ENCODE measurements around the gene PLK5.
"Not testable (repeated sequence)": the region's sequence is repeated elsewhere in the genome, so short reads cannot be mapped to it uniquely, and the experiment has no call there.

Gene PLK5

DNA sequence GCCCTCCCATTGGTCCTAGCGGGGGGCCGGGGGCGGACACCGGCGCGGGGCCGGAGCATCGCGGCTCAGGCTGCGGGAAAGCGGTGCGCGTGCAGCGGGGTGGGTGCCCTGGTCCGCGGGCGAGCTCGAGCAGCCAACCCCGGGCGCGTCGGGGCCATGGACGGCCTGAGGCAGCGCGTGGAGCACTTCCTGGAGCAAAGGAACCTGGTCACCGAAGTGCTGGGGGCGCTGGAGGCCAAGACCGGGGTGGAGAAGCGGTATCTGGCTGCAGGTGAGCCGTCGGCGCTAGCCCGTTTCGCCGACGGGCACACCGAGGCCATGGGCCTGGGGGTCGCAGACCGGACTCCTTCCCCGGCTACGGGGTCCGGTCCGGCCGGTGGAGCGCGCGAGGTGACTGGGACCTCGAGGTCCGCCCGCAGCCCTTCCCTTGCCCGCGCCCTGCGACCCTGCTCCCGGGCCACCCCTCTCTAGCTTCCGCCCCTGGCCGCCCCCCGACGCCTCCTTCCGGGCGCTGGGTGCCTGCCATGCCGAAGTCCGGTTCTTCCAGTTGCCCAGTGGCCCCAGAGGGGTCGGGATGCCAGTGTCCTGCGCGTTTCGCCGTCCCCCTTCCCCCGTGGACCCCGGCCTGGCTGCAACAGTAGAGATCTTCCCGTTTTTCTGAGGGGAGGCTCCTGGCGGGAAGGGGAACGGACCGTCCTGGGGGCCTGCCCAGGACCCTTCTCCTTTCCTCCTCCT, 32.6 kb upstream of the PLK5 start, which contains the start of gene REEP6:
REEP6 (plus strand) TSS at position 68 of the 735 bp plus-strand sequence; CDS start at position 157, 89 bp downstream.
- DNase-seq (ENCODE audit: low read depth) = no peak

GRCh38 chr19:1491849-1492170, 32.1 kb upstream of the PLK5 start:
- no peak for DNase-seq (ENCODE audit: low read depth)

DNA sequence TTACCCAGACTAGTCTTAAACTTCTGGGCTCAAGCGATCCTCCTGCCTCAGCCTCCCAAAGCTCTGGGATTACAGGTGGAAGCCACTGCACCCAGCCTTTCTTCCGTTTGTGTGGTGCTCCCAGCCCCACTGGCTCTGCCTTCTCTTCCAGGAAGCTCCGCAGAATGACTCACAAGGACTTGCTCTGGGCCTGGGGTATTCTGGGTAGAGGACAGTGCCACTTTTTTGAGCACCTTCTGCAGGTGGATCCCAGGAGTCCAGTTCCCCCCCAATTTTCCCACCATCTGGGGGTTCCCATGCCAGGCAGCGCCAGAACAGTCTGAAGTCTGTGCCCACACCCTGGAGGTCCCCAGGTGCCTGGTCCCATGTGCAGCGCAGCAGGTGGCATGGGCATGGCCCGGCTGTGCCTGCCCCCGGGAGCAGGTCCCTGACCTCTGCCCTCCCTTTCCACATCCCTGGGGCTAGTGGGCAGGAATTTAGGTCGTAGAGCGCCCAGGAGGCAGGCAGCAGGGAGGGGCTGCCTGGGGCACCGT, 31.3 kb upstream of the PLK5 start:
- DNase-seq (ENCODE audit: low read depth) = no peak

DNA sequence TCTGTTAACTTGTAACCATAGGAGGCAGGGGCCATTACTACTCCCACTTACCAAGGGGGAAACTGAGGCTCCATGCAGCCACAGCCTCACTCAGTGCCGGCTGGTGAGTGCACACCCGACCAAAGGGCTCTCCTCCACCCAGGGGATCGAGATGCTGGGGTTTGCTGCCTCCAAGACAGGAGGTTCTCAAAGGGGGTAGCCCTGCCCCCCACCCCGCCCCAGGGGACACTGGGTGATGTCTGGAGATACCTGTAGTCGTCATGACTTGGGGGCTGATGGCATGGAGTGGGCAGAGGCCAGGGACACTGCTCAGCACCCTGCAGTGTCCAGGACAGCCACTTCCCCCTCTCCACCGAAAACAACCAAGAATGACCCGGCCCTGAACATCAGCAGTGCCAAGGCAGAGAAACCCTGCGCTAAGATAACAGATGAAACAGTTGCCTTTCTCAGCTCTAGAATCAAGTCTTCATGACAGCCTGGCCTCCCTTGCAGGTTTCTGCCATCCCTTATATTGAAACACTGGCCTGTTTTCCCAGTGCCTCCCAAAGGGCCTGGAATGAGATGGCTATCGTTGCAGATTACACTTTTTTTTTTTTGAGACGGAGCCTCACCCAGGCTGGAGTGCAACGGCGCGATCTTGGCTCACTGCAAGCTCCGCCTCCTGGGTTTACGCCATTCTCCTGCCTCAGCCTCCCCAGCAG, 29.6 kb upstream of the PLK5 start:
- DNase-seq (ENCODE audit: low read depth) = no peak

DNA sequence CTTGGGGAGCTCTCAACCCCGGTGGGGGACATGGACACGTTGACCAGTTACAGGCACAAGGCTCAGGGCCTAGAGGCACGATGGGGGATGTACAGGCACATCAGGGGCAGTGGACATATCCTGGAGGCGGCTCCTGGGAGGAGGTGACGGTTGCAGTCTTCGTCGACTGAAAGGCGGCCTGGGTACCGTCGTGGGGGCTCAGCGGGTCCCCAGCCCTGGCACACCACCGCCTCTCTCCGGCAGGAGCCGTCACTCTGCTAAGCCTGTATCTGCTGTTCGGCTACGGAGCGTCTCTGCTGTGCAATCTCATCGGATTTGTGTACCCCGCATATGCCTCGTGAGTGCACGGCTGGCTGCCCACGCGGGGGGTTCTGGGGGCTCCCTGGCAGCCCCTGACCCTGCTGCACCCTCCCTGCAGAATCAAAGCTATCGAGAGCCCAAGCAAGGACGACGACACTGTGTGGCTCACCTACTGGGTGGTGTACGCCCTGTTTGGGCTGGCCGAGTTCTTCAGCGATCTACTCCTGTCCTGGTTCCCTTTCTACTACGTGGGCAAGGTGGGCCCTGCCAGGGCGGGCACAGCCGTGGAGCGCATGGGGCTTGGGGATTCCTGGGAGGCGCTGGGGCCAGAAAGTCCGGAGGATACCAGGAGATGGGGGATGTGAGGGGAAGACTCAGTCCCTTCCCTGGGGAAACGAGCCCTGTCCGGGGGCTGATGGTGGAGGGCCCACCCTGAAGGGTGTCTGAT, 28.7 kb upstream of the PLK5 start:
- DNase-seq (ENCODE audit: low read depth) = no peak

DNA sequence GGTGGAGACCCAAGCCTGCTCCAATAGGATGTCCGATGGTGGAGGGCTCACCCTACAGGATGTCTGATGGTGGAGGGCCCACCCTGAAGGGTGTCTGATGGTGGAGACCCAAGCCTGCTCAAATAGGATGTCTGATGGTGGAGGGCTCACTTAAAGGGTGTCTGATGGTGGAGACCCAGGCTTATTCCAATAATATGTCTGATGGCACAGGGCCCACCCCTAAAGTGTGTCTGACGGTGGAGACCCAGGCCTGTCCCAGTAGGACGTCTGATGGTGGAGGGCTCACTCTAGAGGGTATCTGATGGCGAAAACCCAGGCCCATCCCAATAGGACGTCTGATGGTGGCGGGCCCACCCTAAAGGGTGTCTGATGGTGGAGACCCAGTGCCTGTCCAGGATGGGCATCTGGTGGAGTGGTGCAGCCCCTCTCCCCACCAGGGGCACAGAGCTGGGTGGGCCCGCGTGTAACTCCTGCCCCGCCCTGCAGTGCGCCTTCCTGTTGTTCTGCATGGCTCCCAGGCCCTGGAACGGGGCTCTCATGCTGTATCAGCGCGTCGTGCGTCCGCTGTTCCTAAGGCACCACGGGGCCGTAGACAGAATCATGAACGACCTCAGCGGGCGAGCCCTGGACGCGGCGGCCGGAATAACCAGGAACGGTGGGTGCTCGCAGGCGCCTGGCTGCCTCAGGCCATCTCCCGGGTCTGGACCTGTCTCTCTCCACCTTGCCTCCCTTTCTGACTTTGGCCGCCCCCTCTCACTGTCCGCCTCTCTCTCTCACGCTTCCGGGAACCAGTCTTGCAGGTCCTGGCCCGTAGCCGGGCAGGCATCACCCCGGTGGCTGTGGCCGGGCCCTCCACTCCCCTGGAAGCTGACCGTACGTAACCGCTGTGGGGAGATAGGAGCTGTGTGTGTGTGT, 27.8 kb upstream of the PLK5 start:
- DNase-seq (ENCODE audit: low read depth) = no peak

- no peak for DNase-seq (ENCODE audit: low read depth)
Observed at GRCh38 chr19:1496714-1497577, 26.9 kb upstream of the PLK5 start.

DNA sequence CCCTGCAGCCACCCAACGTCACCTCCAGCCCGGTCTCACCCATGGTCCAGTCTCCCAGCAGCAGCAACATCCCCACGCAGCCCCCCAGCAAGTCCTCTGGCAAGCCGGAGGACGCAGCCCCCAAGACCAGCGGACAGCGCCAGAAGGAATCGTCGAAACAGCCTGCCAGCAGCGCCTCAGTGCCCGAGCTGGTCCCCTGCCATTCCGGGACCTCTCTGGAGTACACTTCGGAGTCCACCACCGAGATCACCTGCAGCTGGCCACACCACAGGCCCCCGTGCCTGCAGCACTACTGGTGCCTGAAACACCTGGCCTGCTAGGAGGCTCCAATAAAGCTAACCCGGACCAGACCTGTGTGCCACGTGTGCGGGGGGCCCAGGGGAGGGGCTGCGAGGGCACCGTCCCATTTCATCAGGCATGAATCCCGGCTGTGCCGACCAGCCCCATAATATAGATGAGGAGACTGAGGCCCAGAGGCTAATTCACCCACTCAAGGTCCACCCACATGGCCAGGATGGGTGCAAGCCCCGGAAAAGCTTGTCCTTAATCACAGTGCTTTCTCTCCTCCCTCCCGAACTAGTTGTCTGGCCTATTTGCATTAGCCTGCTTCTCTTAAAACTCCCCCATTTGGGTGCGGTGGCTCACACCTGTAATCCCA, 26.2 kb upstream of the PLK5 start:
- no peak for DNase-seq (ENCODE audit: low read depth)

DNA sequence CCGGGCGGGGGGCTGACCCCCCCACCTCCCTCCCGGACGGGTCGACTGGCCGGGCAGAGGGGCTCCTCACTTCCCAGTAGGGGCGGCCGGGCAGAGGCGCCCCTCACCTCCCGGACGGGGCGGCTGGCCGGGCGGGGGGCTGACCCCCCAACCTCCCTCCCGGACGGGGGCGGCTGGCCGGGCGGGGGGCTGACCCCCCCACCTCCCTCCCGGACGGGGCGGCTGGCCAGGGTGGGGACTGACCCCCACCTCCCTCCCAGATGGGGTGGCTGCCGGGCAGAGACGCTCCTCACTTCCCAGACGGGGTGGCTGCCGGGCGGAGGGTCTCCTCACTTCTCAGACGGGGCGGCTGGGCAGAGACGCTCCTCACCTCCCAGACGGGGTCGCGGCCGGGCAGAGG, 24.6 kb upstream of the PLK5 start:
- DNase-seq (ENCODE audit: low read depth) = not testable (repeated sequence)

- no peak for DNase-seq (ENCODE audit: low read depth)
Observed at GRCh38 chr19:1501200-1501595, 22.7 kb upstream of the PLK5 start.

- no peak for DNase-seq (ENCODE audit: low read depth)
Observed at GRCh38 chr19:1502433-1503088, 21.3 kb upstream of the PLK5 start.

DNA sequence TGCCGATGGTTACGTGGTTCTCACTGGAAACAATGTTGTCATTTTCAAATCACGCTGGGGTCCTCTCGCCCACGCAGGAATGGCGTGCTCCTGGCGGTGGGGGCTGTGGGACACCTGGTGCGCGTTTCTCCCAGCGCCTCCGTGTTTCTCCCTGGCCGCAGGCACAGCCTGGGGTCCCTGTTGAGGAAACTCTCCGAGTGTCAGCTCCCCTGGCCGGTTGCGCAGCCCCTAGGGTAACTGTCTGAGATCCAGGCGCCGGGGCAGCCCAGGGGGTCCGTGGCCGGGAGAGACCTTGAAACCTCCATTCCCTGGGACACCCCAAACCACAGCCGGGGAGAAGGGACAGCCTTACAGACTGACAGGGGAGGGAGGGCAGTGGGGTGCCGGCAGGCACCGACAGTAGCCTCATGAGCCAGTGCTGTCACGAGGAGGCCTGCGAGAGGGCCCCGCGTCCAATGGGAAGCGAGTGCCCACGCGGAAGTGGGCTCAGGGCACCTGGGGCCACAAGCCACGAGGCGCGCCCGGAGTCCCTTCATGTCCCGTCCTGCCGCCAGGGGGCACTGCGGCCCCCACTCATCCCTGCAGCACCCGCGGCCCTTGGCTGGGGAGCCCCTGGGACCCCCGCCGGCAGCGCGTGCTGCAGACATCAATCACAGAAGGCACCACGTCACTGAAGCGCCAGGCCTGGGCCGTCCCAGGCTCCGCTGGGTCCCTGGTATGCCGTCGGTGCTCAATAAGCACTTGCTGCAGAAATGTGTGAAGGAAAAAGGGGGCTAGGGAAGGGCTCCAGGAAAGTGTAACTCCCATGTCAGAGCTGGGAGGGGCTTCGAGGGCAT, 20.6 kb upstream of the PLK5 start:
- DNase-seq (ENCODE audit: low read depth) = no peak

DNA sequence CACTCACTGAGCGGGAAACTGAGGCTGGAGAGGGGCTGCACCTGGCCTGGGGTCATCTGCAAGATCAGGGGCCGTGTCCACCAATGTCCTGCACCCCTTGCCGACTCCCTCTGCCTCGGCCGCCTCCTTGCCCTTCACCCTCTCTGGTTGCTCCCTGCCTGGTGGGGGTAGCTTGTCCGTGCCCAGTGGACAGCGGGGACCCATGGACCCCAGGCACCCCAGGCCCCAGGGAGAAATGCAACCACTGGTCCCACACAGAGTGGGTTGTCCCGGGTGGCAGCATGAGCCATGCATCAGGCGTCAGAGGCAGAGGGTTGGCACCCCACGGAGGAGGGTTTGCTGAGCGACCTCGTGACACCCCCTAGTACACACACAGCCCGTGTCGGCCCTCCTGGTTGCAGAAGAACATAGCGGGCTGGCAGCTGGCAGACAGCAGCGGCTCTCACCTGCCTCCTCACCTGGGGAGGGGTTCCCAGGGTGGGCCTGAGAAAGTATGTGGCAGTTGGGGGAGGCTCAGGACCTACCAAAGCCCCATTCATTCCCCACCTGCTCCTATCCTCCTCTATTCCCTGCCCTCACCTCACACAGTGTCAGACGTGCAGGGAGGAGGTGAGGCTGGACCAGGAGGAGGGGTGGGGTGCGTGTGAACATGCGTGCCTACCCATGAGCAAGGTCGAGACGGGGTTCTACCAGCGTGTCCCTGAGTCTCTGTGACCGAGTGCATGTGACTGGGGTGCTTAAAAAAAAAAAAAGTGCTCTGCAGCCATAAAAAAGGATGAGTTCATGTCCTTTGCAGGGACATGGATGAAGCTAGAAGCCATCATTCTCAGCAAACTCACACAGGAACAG, 19.7 kb upstream of the PLK5 start:
- no peak for DNase-seq (ENCODE audit: low read depth)

- no peak for DNase-seq (ENCODE audit: low read depth)
Observed at GRCh38 chr19:1505012-1505411, 18.9 kb upstream of the PLK5 start.

- DNase-seq (ENCODE audit: low read depth) = no peak
Observed at GRCh38 chr19:1505991-1506881, 17.6 kb upstream of the PLK5 start.

DNA sequence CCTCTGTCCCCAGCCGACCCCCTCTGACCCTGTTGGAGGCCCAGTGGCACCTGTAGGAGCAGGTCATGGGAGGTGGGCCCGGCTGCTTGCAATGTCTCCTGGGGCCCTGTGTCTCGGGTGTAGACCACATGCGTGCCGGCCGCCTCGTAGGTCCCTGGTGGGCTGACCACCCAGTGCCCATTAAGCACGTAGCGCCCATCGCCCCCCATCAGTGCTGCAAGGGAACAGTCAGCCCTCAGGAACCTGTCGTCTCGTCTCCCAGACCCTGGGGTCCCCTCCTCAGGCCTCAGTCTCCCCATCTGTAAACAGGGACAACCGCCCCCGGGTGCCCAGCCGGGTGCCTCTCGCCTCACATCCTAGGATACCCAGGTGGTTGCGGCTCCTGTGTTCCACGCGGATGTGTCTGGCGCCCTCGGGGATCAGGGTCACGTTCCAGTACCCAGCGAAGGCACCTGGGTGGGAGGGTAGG, 16.7 kb upstream of the PLK5 start:
- DNase-seq (ENCODE audit: low read depth) = no peak
